Measurements from ENCODE around the gene FRS2.

GRCh38 chr12:69468237-69469026 lies 1.8 kb upstream of the FRS2 start:
- TF ChIP-seq POLR2A (IDR thresholded peaks at IDR 0.05) (no peak), CTCF (IDR thresholded peaks at IDR 0.05) (no peak)
